Cardiac septum (tissue), 1 donor: ENCODE measurements around the gene UIMC1. TPM values are rescaled to one million over a fixed set of nuclear protein-coding genes. Genes with fewer than 3 reads are reported as not detected.
"Not testable (repeated sequence)": the region's sequence is repeated elsewhere in the genome, so short reads cannot be mapped to it uniquely, and the experiment has no call there.

Experiments used
- DNase-seq: peaks from one replicate; pipeline ENCODE4 v3.0.0-alpha.2; 2020; ENCODE audit warnings: low spot score
- intact Hi-C: fragments of 100-400 bp; cut with DNase I; formaldehyde crosslinking; loops from one replicate; pipeline ENCODE4 v1.14.0; 2022
- total RNA-seq: library from RNA; stranded (reverse); fragmentation: NEBNext Ultra II Directional; extraction: Animal tissue kit (Norgen Biotek cat#: 25700); gene quantifications from one replicate; pipeline ENCODE4 v1.2.1, GENCODE V29; 2021
- donor health status: DM: no; HTN: no; CAD: no.

The UIMC1 gene
- total RNA-seq, 1 donor from 2014 or later, result 55.0 TPM

GRCh38 chr5:176876506-176877431 is 129.8 kb downstream of the UIMC1 start:
- intact Hi-C loops, result no loop called here
- DNase-seq, result no peak

GRCh38 chr5:176875783-176876505 is 130.6 kb downstream of the UIMC1 start:
- DNase-seq, result no peak

GRCh38 chr5:176875014-176875550 is 131.5 kb downstream of the UIMC1 start:
- intact Hi-C loops, result no loop called here
- DNase-seq, result no peak

More at GRCh38 chr5:176875783-176876505, 130.6 kb downstream of the UIMC1 start:
- intact Hi-C loops, result no loop called here

GRCh38 chr5:176874198-176874780 is 132.3 kb downstream of the UIMC1 start:
- intact Hi-C loops, result no loop called here

DNA sequence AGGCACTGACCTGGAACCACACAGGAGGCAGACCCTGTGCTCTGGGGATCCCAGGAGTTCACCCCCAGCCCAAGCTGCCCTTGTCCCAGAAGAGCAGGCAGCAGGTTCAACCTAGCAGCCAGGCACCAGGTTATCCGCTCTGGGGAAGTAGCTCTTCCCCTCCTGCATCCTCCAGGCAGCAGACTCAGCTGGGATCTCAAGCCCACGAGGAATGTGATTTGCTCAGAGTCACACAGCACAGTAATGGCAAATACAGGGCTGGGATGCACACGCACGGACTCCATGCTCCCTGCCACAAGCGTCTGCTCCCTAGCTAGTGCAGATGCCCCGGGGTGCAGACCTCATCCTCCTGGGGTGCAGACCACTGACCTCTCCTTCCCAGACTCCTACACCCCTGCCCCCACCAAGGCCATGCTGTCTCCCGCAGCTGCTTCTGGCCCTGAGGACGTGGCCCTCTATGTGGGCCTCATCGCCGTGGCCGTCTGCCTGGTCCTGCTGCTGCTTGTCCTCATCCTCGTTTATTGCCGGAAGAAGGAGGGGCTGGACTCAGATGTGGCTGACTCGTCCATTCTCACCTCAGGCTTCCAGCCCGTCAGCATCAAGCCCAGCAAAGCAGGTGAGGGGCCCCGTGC is 132.9 kb downstream of the UIMC1 start:
- no peak for DNase-seq
- intact Hi-C loops, result no loop called here

More at GRCh38 chr5:176874198-176874780, 132.3 kb downstream of the UIMC1 start:
- DNase-seq, result no peak

DNA sequence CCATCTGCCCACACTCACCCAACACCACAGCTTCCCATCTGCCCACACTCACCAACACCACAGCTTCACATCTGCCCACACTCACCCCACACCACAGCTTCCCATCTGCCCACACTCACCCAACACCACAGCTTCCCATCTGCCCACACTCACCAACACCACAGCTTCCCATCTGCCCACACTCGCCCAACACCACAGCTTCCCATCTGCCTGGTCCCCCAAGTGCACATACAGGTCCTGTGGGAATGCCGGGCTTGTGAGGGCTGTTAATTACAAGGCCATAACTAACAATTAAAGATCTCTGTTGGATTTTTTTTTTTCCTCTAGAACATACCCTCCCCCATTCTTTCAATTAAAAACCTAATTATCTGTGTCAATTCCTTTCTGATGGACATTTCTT is 133.6 kb downstream of the UIMC1 start:
- DNase-seq, intact Hi-C loops: not testable (repeated sequence)

- intact Hi-C loops, result not testable (repeated sequence)
Measured at GRCh38 chr5:176872586-176872985, 134.0 kb downstream of the UIMC1 start.

GRCh38 chr5:176870644-176871043 is 135.9 kb downstream of the UIMC1 start:
- intact Hi-C loops, DNase-seq: not testable (repeated sequence)

More at GRCh38 chr5:176872586-176872985, 134.0 kb downstream of the UIMC1 start:
- DNase-seq, result not testable (repeated sequence)

GRCh38 chr5:176870110-176870591 is 136.4 kb downstream of the UIMC1 start:
- intact Hi-C loops, result no loop called here
- DNase-seq, result no peak

- intact Hi-C loops, result no loop called here
- no peak for DNase-seq
Measured at GRCh38 chr5:176869501-176870109, 137.0 kb downstream of the UIMC1 start.

DNA sequence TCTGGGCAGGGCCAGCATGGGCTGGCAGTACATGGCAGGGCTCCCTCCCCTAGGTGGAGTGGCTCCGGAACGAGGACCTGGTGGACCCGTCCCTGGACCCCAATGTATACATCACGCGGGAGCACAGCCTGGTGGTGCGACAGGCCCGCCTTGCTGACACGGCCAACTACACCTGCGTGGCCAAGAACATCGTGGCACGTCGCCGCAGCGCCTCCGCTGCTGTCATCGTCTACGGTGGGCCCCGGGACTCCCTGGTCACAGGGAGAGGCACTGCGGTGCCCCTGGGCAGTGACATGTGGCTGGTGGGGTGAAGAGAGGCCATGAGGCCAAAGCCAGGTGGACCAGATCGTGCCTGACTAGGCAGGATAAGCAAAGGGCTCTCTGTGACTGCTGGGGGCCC is 137.8 kb downstream of the UIMC1 start:
- intact Hi-C loops, result no loop called here
- DNase-seq, result no peak

DNA sequence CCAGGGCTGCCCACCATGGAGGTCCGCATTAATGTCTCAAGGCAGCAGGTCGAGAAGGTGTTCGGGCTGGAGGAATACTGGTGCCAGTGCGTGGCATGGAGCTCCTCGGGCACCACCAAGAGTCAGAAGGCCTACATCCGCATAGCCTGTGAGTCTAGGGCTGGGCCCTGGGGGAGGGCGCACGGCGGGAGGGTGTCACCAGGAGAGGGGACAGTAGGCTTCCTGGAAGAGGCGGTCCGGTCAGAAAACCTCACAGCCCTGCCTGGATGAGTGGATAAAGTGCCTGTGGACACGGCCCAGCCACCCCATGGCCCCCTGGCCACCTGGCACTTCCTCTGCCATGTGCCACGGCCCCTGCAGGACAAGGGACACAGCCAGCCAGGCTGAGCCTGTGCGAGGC is 138.5 kb downstream of the UIMC1 start:
- intact Hi-C loops, result no loop called here
- DNase-seq, result no peak

- intact Hi-C loops, result no loop called here
- DNase-seq, result no peak
Measured at GRCh38 chr5:176866707-176867310, 139.8 kb downstream of the UIMC1 start.

- intact Hi-C loops, result no loop called here
- DNase-seq, result no peak
Measured at GRCh38 chr5:176865964-176866363, 140.6 kb downstream of the UIMC1 start.

GRCh38 chr5:176864755-176865154 is 141.8 kb downstream of the UIMC1 start:
- intact Hi-C loops, result no loop called here
- no peak for DNase-seq

DNA sequence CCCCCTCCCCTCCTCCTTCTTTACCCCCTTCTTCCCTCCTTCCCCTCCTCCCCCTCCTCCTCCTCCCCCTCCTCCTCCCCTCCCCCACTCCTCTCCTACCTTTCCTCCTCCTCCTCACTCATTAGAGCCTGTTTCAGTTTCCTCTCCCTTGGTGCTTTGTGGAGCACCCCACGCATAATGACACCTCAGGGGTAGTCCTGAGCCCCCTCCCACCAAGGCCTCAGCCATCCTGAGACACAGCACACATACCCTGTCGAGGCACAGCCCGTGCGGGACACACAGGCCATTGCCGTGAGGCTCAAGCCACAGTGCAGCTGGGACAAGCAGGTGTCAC is 142.8 kb downstream of the UIMC1 start:
- DNase-seq, result no peak
- intact Hi-C loops, result no loop called here

- intact Hi-C loops, result no loop called here
- DNase-seq, result no peak
Measured at GRCh38 chr5:176863041-176863764, 143.4 kb downstream of the UIMC1 start.
